Heart left ventricle (tissue), 16 donors: ENCODE results near the gene KIF1A. TPM values are rescaled to one million over a fixed set of nuclear protein-coding genes. Genes with fewer than 3 reads are reported as not detected.

ENCODE experiments used
- ATAC-seq, 4 donors: fragments of 200-7000 bp; cut with Tn5 transposase; one replicate each; pipeline ENCODE4 v1.9.1; 2020 to 2022; ENCODE audit warnings: moderate library complexity in 4 of 4, mild to moderate bottlenecking in 3 of 4, moderate number of reproducible peaks in 1 of 4
- DNase-seq, 5 donors: peaks; one replicate each; pipeline ENCODE4 v3.0.0-alpha.2; 2020
- H3K27ac ChIP-seq, 12 donors: fragments of 200-600 bp; sonication (generic) in 4 of 12; one replicate each; pipeline versions ENCODE4 v1.5.0 to v1.8.0; 2016 to 2022; ENCODE audit warnings: mild to moderate bottlenecking in 2 of 12
- H3K27me3 ChIP-seq, 9 donors: fragments of 200-600 bp; sonication (generic) in 2 of 9; one replicate each; pipeline versions ENCODE4 v1.5.1 to v1.8.0; 2016 to 2022; ENCODE audit warnings: mild to moderate bottlenecking in 3 of 9
- H3K36me3 ChIP-seq, 9 donors: fragments of 200-600 bp; sonication (generic) in 2 of 9; one replicate each; pipeline versions ENCODE4 v1.5.0 to v1.8.0; 2018 to 2022; ENCODE audit warnings: mild to moderate bottlenecking in 2 of 9
- H3K4me1 ChIP-seq, 12 donors: fragments of 200-600 bp; sonication (generic) in 4 of 12; one replicate each; pipeline versions ENCODE4 v1.5.0 to v1.8.0; 2016 to 2022; ENCODE audit warnings: mild to moderate bottlenecking in 3 of 12
- H3K4me3 ChIP-seq, 12 donors: fragments of 200-600 bp; sonication (generic) in 4 of 12; one replicate each; pipeline versions ENCODE4 v1.5.0 to v1.8.0; 2017 to 2022; ENCODE audit warnings: mild to moderate bottlenecking in 9 of 12, moderate library complexity in 4 of 12
- H3K9me3 ChIP-seq, 12 donors: fragments of 200-600 bp; sonication (generic) in 4 of 12; one replicate each; pipeline versions ENCODE4 v1.5.0 to v1.8.0; 2016 to 2022; ENCODE audit warnings: mild to moderate bottlenecking in 1 of 12
- POLR2A ChIP-seq, 2 donors: fragments of 450-650 bp; IDR thresholded peaks; one replicate each; pipeline ENCODE4 v1.6.1; 2017; ENCODE audit warnings: antibody characterized with exemption in 2 of 2, mild to moderate bottlenecking in 2 of 2, moderate library complexity in 2 of 2
- WGBS, 4 donors: extraction: QIAGEN DNeasy Blood & Tissue Kit in 2 of 4; methylation state at CpG; one replicate each; pipeline versions ENCODE4 v1.1.5 to v1.1.7; 2013 to 2018; 5-methylcytosine and 5-hydroxymethylcytosine counted together
- intact Hi-C, 10 donors: fragments of 100-400 bp; cut with DNase I; formaldehyde crosslinking; loops; one replicate each; pipeline versions ENCODE4 v1.11.1 to v1.14.2; 2022
- polyA plus RNA-seq, 2 donors: library from polyadenylated mRNA; stranded (reverse); fragments of 200-250 nt; gene quantifications; one replicate each; pipeline ENCODE4 v1.2.3, GENCODE V29; 2013
- total RNA-seq, 9 donors: library from RNA; depleted of rRNA in 2 of 9; stranded (reverse); fragments of >200 nt in 2 of 9; fragmentation: NEBNext Ultra II Directional in 3 of 9; extraction: Animal tissue kit (Norgen Biotek cat#: 25700) in 3 of 9; gene quantifications; one replicate each; pipeline versions ENCODE4 v1.1.0 to v1.2.4, GENCODE V29; 2016 to 2023
- TF ChIP-seq, protein P1 (sequence below), 12 donors: fragments of 200-600 bp; sonication (generic) in 4 of 12; IDR thresholded peaks; one replicate each; pipeline versions ENCODE4 v1.5.0 to v1.8.0; 2018 to 2022; ENCODE audit warnings: antibody characterized with exemption in 12 of 12, mild to moderate bottlenecking in 5 of 12
- donor health status: ischemic (EF 13 %, LVEDD 7.1; RV severe dilation, severe dysfunction).
- donor health status: healthy with polysubstance abuse.
- donor health status: DM: no; HTN: yes; CAD: no.
- donor health status: DM: no; HTN: no; CAD: no.
- donor health status: ischemic (EF 25% LVEDD 6.9; RV normal size, moderate dysfunction).
- donor health status: ischemic (EF 25% LVEDD 5.7; RV mildly dilated, moderate dysfunction).
- donor health status: healthy.
- donor health status: DM: yes; HTN: yes; CAD: no.
- donor health status: ischemic (EF 35%, LVEDD 5.7; RV mildly dilated, moderate dysfunction).
- donor health status: nonischemic (EF 11% LVEDD 7.7; RV severe dilation, severe dysfunction).
- donor health status: DM: yes; HTN: yes; CAD: no.
- donor health status: PGD.
- donor health status: ischemic (EF 29% LVEDD 5.4; RV normal size, mild dysfunction).
- donor health status: nonischemic (EF 23%, LVEDD 6.1; RV moderate dilation, normal function).

KIF1A gene
- total and polyA plus RNA-seq, 11 donors: 0.76 to 25.8 (median 2.7) TPM

DNA sequence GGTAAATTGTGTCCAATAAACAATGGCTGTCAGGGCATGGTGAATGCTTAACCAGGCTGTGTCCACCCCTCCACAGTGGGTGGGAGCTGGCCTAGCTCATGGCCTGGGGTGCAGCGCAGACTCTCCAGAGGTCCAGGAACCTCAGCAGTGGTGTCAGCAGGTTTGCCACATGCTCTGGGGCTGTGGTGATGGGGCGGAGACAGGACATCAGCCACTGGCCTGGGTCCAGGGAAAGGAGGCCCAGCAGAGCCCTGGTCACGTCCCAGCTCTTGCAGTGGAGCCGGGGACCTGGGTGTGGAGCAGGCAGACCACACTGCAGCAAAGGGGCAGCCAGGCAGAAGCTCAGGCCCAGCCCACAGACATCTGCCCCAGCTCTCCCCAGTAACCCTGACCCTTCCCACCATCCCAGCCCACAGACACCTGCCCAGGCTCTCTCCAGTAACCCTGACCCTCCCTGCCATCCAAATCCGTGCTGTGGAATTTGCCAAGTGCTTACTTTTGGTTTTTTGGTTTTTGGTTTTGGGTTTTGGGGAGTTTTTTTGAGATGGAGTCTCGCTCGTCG lies 13.8 kb upstream of the KIF1A start:
- intact Hi-C loops: loop anchor here in 2 of 10 donors (10.0 kb wide), 1 partner anchor 319 kb away; no protein-coding TSS in a partner anchor
- ATAC-seq: peak in 3 of 4 donors; percentile 6 to 46 (median 21)
- H3K27me3 ChIP-seq: peaks cover 0 to 25% (median 5%) of the 10 kb centered on the region in 9 donors

DNA sequence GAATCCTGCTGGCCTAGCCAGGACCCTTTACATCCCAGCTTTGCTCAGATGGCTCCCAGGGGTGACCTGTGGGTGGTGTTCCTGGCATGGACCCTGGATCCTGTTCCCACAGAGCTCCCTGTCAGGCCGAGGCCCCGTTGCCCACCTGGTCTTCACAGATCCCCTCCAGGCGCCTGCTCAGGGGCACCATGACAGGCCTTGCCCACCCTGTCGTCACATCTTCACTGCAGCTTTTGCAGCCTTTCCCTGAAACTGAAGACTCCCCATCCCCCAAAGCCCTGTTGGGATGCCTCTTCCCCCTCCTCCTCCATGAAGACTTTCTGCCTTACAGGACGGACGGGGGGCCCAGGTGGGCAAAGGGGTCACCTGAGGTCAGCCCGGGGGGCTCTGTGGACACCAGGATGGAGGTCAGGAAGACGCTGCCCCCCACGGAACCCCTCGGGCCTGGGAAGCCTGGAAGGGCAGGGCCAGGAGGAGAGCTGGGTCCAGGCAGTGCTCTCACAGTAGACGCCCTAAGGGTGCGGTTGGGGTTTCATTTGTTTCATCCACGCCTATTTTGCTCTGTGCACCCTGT lies 13.0 kb upstream of the KIF1A start:
- H3K27me3 ChIP-seq: peaks cover 0 to 32% (median 11%) of the 10 kb centered on the region in 9 donors
- intact Hi-C loops: loop anchor here in 2 of 10 donors (10.0 kb wide), 1 partner anchor 318 kb away; no protein-coding TSS in a partner anchor
- 74 to 79% (median 78%) methylated on average over 12 to 13 of the region's 13 CpGs for WGBS, 4 donors

More for the DNA sequence above, 13.8 kb upstream of the KIF1A start:
- no peaks in the 10 kb centered on the region for H3K36me3 ChIP-seq
- TF ChIP-seq, protein P1, sequence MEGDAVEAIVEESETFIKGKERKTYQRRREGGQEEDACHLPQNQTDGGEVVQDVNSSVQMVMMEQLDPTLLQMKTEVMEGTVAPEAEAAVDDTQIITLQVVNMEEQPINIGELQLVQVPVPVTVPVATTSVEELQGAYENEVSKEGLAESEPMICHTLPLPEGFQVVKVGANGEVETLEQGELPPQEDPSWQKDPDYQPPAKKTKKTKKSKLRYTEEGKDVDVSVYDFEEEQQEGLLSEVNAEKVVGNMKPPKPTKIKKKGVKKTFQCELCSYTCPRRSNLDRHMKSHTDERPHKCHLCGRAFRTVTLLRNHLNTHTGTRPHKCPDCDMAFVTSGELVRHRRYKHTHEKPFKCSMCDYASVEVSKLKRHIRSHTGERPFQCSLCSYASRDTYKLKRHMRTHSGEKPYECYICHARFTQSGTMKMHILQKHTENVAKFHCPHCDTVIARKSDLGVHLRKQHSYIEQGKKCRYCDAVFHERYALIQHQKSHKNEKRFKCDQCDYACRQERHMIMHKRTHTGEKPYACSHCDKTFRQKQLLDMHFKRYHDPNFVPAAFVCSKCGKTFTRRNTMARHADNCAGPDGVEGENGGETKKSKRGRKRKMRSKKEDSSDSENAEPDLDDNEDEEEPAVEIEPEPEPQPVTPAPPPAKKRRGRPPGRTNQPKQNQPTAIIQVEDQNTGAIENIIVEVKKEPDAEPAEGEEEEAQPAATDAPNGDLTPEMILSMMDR (IDR thresholded peaks at IDR 0.05): no peak
- no peak for TF ChIP-seq POLR2A (IDR thresholded peaks at IDR 0.05)
- 60 to 75% (median 66%) methylated on average over 7 to 8 of the region's 8 CpGs for WGBS, 4 donors
- H3K4me1 ChIP-seq: peaks cover 0 to 15% (median 8%) of the 10 kb centered on the region in 12 donors
- H3K4me3 ChIP-seq: no peak overlapping the region
- no peaks in the 10 kb centered on the region for H3K9me3 ChIP-seq
- no peak overlapping the region for H3K27ac ChIP-seq
- peak in 1 of 5 donors; percentile 61 for DNase-seq

DNA sequence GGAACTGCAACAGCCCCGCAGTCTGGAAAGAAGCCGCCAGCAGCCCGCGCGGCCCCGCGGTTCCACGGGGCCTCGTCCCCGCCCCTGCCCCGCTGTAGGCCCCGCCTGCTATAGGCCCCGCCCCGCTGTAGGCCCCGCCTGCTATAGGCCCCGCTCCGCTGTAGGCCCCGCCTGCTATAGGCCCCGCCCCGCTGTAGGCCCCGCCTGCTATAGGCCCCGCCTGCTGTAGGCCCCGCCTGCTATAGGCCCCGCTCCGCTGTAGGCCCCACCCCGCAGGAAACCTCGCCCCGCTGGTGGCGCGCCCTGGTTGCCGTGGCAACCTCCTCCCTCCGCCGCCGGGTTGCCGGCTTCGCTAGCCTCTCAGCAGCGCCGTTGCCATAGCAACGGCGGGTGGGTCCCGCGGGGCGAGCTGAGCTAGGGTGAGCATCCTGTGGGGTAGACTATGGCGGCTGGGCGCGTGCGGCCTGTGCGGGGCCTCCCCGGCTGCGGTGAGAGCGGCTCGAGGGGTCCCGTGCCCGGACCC lies 12.2 kb upstream of the KIF1A start:
- ATAC-seq: peak; percentile 60 to 89 (median 87)
- Histone ChIP-seq H3K9me3 (no peaks in the 10 kb centered on the region), H3K36me3 (no peaks in the 10 kb centered on the region), H3K27me3 (peaks cover 0 to 40% (median 11%) of the 10 kb centered on the region in 9 donors), H3K27ac (no peak overlapping the region), H3K4me1 (peaks cover 0 to 15% (median 8%) of the 10 kb centered on the region in 12 donors), H3K4me3 (peak overlapping the region in 10 of 12 donors; percentile 20 to 52 (median 40))
- TF ChIP-seq, protein P1 (IDR thresholded peaks at IDR 0.05): no peak
- TF ChIP-seq POLR2A (IDR thresholded peaks at IDR 0.05): no peak
- peak; percentile 88 to 97 (median 93) for DNase-seq
- intact Hi-C loops: loop anchor here in 2 of 10 donors (10.0 kb wide), 1 partner anchor 317 kb away; no protein-coding TSS in a partner anchor
- 5 to 8% (median 6%) methylated on average over 35 to 54 of the region's 54 CpGs for WGBS, 4 donors

More for the DNA sequence above, 13.0 kb upstream of the KIF1A start:
- Histone ChIP-seq H3K4me1 (peaks cover 0 to 15% (median 8%) of the 10 kb centered on the region in 12 donors), H3K9me3 (no peaks in the 10 kb centered on the region), H3K27ac (no peak overlapping the region), H3K36me3 (no peaks in the 10 kb centered on the region), H3K4me3 (peak overlapping the region in 1 of 12 donors; percentile 32)
- DNase-seq: peak in 1 of 5 donors; percentile 21
- ATAC-seq: peak in 2 of 4 donors; percentile 2 to 8
- TF ChIP-seq, protein P1 (IDR thresholded peaks at IDR 0.05): no peak
